ENCODE data around the gene HM13.
"Not testable (repeated sequence)": the region's sequence is repeated elsewhere in the genome, so short reads cannot be mapped to it uniquely, and the experiment has no call there.

HM13 gene

GRCh38 chr20:31612271-31612640 lies 98.0 kb downstream of the HM13 start:
- not testable (repeated sequence) for DNase-seq

DNA sequence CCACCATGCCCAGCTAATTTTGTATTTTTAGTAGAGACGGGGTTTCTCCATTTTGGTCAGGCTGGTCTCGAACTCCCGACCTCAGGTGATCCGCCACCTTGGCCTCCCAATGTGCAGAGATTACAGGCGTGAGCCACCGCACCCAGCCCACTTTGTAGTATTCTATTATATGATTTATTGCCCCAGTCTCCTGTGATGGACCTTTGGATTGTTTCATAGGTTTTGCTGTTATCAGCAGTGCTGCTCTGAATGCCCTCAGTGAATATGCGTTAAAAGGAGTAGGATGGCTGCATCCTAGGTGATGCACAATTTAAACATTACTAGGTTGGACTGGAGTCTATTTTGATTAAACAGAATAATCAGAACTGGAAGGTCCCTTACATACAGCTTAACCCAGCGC lies 101.2 kb downstream of the HM13 start:
- DNase-seq = no peak

- no peak for DNase-seq
Measured at GRCh38 chr20:31617432-31618104, 103.3 kb downstream of the HM13 start.

Measured in activated CD4-positive, alpha-beta T cell treated with anti-CD3 and anti-CD28 coated beads, Interleukin-10, Interleukin-2, amounts not matched to agents 100 ng/mL and 50 ng/mL, durations not matched to agents 16 hours and 8 hours (primary cell).